Omental fat pad (tissue), 4 donors: ENCODE results near the gene TAGLN. TPM values are rescaled to one million over a fixed set of nuclear protein-coding genes. Genes with fewer than 3 reads are reported as not detected.

Experiments used
- ATAC-seq: fragments of 150-250 bp; one replicate; pipeline ENCODE4 v1.9.1; 2016; ENCODE audit warnings: mild to moderate bottlenecking, moderate library complexity; ENCODE audit not compliant: low FRiP score
- DNase-seq: peaks from one replicate; pipeline ENCODE4 v3.0.0-alpha.2; 2019; ENCODE audit warnings: low spot score
- total RNA-seq, 4 donors: library from RNA; depleted of rRNA; stranded (reverse); fragments of >200 nt; gene quantifications; one replicate each; pipeline ENCODE4 v1.1.0, GENCODE V29; 2016
- TF ChIP-seq, protein P1 (sequence below), 3 donors: fragments of 450-650 bp; IDR thresholded peaks; one replicate each; pipeline ENCODE4 v1.5.1; 2016 to 2017; ENCODE audit warnings: antibody characterized with exemption in 3 of 3, mild to moderate bottlenecking in 3 of 3, moderate library complexity in 2 of 3

Gene TAGLN
- total RNA-seq, 4 donors from 2014 or later = 731 to 1,161 (median 827) TPM

DNA sequence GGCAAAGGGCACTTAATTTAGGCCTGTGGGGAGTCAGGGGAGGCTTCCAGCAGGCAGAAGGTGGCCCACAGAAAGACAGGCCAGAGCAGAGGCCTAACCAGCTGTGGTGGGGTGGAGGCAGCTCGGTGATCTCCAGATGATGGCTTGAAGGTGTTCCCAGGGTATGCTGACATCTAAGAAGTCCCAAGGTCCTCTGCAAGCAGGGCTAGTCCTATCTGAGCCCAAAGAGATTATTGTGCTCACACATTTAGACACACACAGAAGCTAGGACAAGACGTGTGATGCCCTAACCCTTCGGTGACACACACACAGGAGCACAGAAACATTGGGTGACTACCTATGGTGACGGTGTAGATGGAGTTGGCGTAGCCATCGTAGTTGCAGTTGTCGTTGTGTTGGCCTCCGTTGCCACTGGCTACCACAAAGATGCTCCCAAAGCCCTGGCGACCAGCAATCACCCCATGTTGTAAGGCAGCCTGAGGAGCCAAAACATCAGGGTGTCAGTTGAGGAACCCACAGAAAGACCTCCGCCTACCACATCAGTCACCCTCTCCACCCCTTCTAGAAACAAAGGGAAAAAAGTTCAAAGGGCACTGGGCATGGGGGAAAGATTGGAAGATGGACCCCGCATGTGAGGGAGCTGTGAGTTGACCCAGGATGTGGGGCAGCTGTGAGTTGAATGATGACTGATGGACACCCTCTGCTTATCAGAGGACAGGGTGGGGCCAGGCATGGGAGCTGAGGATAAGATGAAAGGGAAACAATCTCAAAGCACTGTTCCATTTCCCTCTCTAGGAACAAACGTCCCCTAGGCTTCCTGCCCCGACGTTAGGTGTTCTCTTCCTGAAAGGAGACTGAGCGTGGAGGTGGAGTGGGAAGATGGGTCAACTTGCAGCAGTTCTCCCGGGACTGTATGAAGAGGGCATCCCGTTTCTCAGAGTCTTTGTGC, 24.8 kb downstream of the TAGLN start:
- no peak for ATAC-seq
- TF ChIP-seq, protein P1, sequence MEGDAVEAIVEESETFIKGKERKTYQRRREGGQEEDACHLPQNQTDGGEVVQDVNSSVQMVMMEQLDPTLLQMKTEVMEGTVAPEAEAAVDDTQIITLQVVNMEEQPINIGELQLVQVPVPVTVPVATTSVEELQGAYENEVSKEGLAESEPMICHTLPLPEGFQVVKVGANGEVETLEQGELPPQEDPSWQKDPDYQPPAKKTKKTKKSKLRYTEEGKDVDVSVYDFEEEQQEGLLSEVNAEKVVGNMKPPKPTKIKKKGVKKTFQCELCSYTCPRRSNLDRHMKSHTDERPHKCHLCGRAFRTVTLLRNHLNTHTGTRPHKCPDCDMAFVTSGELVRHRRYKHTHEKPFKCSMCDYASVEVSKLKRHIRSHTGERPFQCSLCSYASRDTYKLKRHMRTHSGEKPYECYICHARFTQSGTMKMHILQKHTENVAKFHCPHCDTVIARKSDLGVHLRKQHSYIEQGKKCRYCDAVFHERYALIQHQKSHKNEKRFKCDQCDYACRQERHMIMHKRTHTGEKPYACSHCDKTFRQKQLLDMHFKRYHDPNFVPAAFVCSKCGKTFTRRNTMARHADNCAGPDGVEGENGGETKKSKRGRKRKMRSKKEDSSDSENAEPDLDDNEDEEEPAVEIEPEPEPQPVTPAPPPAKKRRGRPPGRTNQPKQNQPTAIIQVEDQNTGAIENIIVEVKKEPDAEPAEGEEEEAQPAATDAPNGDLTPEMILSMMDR (IDR thresholded peaks at IDR 0.05) = no peak
- no peak for DNase-seq

DNA sequence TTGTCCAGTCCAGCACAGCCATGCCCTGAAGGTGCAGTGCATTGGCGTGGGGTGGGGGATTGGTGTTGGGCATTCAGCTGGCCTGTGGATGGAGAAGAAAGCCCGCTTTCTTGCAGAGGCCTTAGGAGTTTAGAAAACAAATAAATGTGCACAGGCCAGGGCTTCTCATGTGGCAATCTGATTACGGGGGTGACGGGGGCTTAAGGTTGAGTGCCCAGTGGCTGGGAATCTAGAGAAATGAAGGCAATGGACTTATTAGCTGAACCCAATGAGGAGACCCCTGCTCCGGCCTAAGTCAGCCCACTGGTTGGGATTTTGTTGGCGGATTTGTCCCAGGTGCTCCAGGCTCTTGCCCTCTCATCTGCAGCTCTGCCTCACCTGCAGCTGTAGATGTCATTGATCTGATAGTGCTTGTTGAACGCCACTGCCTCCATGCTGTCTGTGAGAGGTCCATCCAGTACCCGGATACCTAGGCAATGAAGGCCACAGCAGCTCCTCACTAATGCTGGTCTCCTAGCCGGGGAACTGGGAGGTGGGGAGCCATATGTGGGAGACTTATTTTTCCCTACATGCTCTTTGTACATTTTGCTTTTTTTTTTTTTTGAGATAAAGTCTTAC, 26.5 kb downstream of the TAGLN start:
- ATAC-seq (no peak), DNase-seq (no peak)
- TF ChIP-seq, protein P1 (IDR thresholded peaks at IDR 0.05) = no peak

DNA sequence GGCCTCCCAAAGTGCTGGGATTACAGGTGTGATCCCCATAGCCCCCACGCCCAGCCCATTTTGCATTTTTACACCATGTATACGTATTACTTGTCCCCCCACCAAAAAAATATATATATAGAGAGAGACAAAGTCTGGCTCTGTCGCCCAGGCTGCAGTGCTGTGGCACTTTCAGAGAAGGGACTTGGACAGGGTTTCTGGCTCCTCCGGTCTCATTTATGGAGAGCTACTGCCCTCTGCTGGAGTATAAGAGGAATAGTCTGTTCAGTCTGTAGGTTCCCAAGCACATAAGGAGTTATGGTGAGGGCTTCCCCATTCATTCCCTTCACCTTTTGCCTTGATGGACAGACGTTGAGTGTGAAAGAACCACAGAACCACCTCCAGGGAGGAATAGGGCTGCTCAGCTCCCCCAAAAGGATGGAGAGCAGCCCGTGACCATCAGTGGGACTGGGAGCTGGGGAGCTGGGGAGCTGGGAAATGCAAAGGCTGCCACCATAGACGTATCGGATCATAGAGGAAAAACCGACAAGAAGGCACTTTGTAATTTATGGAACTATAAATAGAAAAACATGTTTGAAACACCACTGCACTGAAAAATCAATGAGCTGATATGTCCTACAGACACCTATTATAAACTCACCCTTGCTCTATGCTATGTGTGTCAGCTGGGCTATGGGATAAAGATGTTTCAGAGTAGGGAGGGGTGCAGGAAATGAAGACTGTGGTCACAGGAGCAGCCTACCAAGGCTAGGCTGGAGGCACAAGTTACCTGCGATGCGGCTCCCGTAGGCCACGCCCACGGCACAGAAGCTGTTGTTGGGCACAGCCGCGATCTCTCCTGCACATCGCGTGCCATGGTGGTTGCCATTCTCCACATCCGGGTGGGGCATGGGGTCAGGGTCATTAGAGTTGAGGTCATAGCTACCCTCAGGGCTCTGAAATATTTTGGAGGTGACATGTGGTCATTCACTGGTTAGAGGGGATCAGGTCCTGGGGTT, 27.5 kb downstream of the TAGLN start:
- ATAC-seq (peak; percentile 41), DNase-seq (peak; percentile 20)
- TF ChIP-seq, protein P1 (IDR thresholded peaks at IDR 0.05) = peak in 2 of 3 donors; percentile 36 to 49

DNA sequence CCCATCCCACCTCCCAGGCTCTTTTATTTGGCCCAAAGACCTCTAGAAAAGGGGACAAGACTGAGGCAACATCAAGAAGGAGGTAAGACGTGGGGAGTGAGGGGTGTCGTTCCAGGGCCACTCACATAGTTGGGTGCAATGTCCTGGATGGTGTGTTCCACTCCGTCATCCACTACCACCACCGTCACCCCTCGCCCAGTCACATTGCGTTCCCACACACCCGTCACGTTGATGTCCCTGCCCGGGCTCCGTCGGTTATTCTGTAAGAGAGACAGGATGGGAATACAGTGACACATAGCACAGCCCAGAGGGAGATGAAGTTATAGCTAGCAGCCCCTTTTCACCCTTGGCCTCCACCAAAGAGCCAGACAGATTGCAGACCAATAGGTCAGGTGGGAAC, 28.9 kb downstream of the TAGLN start:
- no peak for ATAC-seq
- peak; percentile 11 for DNase-seq
- TF ChIP-seq, protein P1 (IDR thresholded peaks at IDR 0.05) = no peak

DNA sequence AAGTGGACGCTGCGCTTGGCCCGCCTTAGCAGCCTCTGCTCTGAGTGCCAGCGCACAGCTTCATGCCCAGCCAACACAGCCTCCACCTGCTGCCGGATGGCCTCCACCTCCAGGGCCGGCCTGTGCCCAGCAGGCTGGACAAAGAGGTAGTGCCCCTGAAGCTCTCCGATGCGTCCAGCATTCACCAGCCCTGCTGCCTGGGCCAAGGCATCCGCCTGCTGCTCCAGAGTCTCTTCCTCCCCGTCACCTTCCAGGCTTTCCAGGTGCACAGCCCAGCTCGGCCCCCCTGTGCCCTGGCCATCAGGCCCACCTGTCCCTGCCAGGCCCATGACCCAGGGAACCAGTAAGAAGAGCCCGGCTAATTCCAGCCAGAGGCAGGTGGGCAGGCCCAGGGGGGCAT, 30.2 kb downstream of the TAGLN start:
- TF ChIP-seq, protein P1 (IDR thresholded peaks at IDR 0.05) = no peak
- ATAC-seq (no peak), DNase-seq (no peak)

DNA sequence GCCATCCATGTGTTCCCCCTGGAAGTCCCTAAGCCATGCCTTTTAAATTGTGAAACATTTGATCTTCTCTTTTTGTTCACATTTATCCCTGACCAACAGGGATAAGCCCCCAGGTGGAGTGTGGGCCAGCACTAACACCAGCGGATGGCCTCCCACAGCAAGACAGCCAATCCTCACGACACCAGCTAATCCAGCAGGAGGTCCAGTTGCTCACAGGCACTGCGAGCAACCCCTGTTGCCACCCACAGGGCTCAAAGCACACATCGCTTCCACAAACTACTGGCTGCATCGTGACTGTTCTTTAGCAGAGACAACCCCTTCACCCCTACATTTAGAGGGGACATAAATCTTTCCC, 30.7 kb downstream of the TAGLN start:
- DNase-seq (no peak), ATAC-seq (no peak)
- TF ChIP-seq, protein P1 (IDR thresholded peaks at IDR 0.05) = no peak
